T1000 (cell line): Measurements from ENCODE around the gene SNX3.

Experiments used
- DNase-seq: peaks from one replicate; lab custom pipeline; 2025; ENCODE audit warnings: mixed read lengths; lab: John Stamatoyannopoulos, UW

SNX3 gene

GRCh38 chr6:108170332-108171290 is 90.2 kb downstream of the SNX3 start:
- DNase-seq, result no peak

DNA sequence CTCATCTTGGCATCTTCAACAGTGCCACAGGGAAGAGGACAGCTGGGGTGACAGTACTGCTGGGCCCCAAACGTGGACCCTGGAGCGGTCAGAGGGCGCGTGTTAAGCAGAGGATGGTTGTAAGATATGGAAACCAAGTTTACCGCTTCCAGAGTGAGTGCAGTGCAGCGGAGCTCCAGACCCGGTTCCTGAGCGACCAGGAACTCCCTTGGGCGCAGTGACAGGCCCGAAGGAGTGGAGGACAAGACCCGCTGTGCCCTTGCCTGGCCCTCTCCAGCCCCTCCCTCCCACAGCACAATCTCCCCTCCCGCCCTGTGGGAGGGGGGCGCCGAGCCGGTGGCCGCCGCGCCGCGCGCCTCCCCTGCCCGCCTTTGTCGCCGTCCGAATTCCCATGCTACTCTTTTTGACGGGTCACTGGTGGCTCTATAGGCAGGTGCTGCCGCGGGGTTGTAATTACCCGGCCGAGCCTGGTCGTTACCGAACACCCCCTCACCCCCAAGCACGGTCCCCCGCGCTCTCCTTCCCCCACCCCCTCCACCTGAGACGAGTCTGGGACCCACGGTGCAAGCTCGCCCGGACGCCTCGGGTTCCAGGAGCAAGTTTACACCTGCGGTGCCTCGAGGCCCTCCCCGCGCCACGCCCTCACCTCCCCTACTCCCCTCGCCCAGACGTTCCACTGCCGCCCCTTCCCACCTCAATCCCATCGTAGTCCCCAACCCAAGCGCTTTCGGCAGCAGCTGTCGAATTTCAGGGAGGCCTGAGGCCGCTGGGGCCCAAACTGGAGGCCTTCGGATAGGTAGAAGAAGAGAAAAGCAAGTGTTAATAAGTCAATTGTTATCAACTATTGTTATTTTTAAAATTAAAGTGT is 91.1 kb downstream of the SNX3 start:
- no peak for DNase-seq

DNA sequence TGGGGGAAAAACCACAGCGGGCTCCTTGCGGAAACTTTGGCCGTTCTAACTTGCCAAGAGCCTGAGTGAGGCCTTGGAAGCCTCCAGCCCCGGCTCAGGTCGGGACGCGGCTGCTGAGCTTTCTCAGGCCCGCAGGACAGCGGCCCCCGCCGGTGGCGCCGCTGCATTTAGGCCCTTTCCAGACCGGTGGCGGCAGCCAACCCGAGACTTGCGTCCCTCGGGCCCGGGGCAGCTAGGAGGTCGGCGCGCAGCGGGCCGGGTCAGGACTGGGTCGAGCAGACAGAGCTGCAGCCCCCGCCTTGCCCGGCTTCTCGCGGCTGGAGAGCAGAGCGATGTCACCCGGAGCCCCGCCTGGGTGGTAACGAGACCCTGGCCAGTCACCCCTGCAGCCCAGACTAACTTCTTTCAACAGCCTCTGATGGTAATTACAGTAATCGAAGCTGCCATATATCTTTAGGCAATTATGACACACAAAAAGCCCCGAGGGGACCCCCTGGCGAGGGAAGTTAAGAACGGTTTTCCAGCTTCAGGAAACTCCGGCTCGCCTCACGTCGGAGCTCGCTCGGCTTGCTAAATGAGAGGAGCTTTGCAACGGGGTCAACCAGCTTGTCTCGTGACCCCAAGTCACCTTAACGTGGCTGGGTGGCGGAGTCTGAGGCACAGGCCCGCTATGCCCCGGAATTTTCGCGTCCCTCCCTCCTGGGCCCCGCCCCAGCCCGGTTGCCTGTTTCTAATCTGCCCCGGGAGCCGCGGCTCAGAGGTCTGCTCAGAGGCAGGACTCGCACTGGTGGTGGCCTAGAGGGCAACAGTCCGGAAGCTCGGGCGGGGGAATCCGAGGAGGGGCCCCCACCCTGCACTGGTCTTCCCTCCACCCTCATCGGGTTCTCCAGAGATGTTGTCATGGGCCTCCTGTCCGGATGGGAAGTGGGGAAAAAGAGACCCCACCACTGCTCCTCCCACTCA is 92.1 kb downstream of the SNX3 start:
- DNase-seq, result no peak

GRCh38 chr6:108168090-108168463 is 92.8 kb downstream of the SNX3 start:
- no peak for DNase-seq

DNA sequence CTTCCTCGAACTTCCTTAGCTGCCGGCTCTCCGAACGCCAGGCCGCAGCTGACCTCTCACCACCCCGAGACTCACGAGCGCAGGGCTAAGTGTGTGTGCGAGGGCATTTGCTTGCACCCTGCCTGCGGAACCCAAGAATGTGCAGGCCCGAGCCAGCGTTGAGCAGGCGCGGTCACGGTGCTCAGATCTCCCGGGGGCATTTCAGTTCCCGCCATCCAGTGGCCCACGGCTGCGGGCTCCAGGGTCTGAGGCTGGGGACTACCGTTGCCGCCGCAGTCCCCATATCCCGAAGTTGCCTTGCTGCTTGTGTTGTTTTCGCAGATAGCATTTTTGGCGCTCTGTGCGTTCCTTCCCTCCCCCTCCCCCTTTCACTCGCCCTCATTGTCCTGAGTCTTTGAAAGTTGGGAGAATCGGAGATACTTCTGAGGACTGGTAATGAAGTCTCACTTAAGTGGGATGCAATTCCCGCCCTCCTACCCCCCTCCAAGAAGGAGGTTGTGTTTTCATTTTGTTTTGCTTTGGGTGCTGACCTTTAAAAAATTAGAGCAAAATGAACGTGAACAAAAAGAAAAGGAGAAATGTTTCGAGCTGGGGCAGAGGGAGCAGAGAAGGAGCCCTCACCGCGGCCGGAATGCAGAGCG is 93.3 kb downstream of the SNX3 start:
- no peak for DNase-seq

DNA sequence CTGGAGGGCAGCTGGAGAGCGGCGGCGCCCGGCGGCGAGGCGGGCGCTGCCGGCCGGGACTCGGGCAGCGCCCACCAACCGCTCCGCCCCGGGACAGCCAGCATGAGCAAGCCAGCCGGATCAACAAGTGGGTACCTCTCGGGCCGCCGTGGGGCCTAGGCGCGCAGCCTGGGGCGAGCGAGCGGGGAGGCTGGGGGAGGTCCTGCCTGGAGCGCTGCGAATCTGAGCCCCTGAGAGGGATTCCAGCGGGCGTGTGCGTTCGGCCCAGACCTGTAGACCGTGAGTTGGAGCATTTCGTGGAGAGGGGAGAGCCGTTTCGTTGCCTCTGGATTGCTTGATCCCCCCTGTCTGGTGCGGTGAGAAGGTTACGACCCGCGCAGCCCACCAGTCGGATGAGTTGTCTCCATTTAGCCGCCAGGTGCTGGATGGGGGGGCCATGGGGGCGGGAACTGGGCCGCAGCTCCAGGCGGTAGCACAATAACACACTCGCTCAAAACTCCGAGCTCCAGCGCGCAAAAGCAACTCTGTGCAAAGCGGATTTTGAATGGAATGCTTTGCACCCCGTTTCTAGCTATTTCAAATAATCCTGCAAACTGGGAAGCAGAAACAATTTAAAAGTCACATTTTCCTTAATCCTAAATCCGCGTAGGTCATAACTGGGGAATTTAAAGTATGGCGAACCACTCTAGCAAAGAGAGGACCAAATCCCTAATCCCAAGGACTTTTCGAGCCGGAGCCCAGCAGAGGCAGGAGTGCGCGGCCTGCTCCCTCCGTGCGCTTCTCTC is 94.0 kb downstream of the SNX3 start:
- no peak for DNase-seq

- DNase-seq, result no peak
Observed at GRCh38 chr6:108165714-108166663, 94.9 kb downstream of the SNX3 start, which contains the start of gene NR2E1. Gene NR2E1 (plus strand): TSS chr6:108166022. CDS start chr6:108166766, 744 bp downstream.

- no peak for DNase-seq
Observed at GRCh38 chr6:108164815-108165706, 95.8 kb downstream of the SNX3 start.

- DNase-seq, result no peak
Observed at GRCh38 chr6:108164543-108164814, 96.4 kb downstream of the SNX3 start.

DNA sequence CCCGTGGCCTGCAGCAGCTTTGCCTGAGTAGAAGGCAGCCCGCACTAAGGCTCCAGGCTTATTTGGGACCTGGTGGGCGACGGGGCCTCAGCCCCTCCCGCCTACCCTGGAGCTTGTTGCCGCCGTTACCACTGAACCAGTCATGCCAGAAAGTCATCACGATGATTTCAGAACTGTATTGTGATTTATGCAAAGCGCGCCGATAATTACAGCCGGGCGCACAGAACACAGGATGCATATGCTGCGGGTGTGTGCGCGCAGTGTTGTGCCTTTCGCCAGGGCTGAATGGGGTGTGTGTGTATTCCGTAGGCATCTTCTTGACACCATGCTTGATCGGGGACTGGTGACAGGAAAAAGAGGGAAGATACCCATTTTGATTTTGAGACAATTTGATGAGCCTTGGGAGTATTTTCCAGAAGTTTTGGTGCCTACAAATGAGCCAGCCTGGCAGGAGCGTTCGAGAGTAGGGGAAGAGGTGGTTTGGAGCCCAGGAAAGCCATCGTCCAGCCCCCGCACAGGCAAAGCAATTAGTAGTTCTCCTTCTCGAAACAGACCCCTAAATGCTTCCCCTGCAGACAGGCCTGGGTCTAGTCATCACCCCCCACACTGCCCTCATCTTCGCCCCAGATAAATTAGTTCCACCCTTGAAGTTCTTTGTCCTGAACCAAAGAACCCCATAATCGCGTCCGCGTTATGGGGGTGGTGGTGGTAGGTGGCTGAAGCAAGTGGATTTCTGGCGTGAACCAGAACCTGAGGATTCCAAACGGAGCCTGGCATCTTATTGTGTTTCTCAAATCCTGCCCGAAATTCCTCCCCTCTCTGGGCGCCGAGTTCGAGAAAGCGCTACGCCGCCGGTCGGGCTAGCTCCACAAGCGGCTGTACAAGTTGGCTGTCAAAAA is 96.9 kb downstream of the SNX3 start:
- no peak for DNase-seq

DNA sequence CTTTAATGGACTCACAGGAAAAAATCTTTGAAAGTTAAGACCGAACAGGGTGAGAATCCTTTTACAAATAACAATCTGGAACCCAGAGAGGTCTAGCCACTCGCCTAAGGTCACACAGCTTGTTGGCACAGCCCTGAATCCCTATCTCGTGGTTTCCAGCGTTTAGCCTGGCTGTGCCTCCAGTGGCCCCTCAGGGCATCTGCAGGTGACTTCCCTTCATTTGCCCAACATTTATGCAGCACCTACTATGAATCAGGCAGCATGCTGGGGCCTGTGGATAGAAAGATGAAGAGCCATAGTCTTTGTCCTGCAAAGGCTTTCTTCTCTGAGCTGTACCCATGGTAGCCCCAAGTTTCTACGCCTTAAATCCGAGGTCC is 97.6 kb downstream of the SNX3 start:
- DNase-seq, result no peak

DNA sequence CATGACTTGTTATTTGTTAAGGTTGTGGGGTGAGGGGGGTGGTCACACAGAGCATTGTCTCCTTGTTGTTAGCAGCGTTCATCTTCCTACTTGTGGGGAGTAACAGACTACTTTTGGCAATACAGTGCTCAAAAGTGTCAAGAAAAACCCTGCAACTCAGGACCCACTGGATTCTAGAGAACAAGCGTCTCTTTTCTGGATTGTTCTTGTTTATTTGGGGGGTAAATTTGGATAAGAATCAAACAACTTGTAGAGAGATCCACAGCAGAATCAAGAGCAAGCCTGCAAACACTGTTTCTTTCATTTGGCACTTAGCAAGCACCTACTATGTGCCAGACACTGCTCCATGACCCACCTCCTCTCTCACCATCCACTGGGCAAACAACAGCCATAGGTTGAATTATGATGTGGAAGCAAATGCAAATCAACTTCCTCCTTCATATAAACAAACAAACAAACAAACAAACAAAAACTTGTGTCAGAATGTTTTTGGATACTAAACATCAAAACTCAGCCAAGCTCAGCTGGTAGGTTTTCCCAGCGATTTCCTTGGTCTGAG is 99.0 kb downstream of the SNX3 start:
- no peak for DNase-seq
